Measurements from ENCODE around the gene PSMA5.

DNA sequence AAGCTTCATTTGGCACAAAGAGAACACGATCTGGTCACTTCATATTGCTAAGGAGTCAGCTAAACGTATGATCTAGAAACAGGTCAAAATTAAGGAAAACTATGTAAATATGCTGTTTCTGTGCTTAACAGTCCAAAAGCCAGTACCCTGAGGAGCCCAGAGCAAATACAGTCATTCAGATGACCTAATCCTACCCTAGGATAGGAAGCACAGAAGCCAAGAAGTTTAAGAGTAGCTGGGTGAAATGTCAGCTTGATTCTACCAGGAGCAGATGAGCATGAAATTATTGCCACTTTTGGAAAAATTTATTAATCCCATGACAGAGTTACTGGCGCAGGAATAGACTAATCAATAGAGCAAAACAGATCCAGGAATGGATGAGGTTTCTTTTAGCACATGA, 46.8 kb downstream of the PSMA5 start:
- TF ChIP-seq POLR2A (IDR thresholded peaks at IDR 0.05) (no peak), POLR2AphosphoS5 (IDR thresholded peaks at IDR 0.05) (no peak), EP300 (IDR thresholded peaks at IDR 0.05) (no peak)
- TF ChIP-seq, protein P1, sequence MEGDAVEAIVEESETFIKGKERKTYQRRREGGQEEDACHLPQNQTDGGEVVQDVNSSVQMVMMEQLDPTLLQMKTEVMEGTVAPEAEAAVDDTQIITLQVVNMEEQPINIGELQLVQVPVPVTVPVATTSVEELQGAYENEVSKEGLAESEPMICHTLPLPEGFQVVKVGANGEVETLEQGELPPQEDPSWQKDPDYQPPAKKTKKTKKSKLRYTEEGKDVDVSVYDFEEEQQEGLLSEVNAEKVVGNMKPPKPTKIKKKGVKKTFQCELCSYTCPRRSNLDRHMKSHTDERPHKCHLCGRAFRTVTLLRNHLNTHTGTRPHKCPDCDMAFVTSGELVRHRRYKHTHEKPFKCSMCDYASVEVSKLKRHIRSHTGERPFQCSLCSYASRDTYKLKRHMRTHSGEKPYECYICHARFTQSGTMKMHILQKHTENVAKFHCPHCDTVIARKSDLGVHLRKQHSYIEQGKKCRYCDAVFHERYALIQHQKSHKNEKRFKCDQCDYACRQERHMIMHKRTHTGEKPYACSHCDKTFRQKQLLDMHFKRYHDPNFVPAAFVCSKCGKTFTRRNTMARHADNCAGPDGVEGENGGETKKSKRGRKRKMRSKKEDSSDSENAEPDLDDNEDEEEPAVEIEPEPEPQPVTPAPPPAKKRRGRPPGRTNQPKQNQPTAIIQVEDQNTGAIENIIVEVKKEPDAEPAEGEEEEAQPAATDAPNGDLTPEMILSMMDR (IDR thresholded peaks at IDR 0.05): no peak

All from upper lobe of left lung (tissue), 4 donors.